Brain microvascular endothelial cell (primary cell): Measurements from ENCODE around the gene GJA4.
"Not testable (repeated sequence)": the region's sequence is repeated elsewhere in the genome, so short reads cannot be mapped to it uniquely, and the experiment has no call there.

Experiments
- DNase-seq: peaks from one replicate; pipeline ENCODE4 v3.0.0-alpha.2; 2020
- H3K27ac ChIP-seq: fragments of 250-450 bp; sonication (Bioruptor Pico); 2 replicates; pipeline ENCODE4 v1.5.1; 2020; ENCODE audit warnings: mild to moderate bottlenecking, moderate library complexity
- H3K27me3 ChIP-seq: fragments of 250-450 bp; sonication (Bioruptor Pico); replicated peaks from 2 replicates; pipeline ENCODE4 v1.5.1; 2020; ENCODE audit warnings: mild to moderate bottlenecking
- H3K36me3 ChIP-seq: fragments of 250-450 bp; sonication (Bioruptor Pico); replicated peaks from 2 replicates; pipeline ENCODE4 v1.5.1; 2020; ENCODE audit warnings: mild to moderate bottlenecking
- H3K4me3 ChIP-seq: 2 replicates; pipeline ENCODE4 v1.5.1; 2011; ENCODE audit warnings: low read depth, mild to moderate bottlenecking, control low read depth, low read length, moderate library complexity
- CTCF ChIP-seq: IDR thresholded peaks from 2 replicates; pipeline ENCODE4 v1.5.1; 2011; ENCODE audit warnings: low read depth, mild to moderate bottlenecking, moderate library complexity, low read length, control low read depth, inconsistent platforms; ENCODE audit errors: missing control alignments
- in situ Hi-C: cut with HindIII; loops from 2 replicates; pipeline ENCODE4 v1.10.0; 2017; ENCODE audit warnings: low sequenced_read_pairs, low pct_ligation_motif_present

GJA4 gene

DNA sequence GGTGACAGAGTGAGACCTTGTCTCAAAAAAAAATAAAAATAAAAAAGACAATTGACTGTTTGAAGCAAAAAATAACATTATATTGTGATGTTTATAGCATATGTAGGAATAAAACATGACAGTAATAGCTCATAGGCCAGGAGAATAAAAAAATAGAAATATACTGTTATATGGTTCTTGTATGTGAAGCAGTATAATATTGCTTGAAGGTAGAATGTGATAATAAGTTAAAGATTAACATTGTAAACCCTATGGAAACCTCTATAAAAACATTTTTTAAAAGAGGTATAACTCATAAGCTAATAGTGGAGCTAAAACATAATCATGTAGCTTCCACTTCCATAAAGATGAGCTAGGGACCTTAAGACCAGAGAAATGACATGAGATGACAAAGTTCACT is 23.5 kb downstream of the GJA4 start:
- Histone ChIP-seq H3K27me3 (no peaks in the 10 kb centered on the region), H3K4me3 (no peak overlapping the region), H3K36me3 (no peaks in the 10 kb centered on the region), H3K27ac (no peak overlapping the region)
- no peak for DNase-seq
- in situ Hi-C loops, result no loop called here
- TF ChIP-seq CTCF, result no peak

GRCh38 chr1:34816778-34817177 is 24.0 kb downstream of the GJA4 start:
- H3K27ac ChIP-seq, result no peak overlapping the region
- no peaks in the 10 kb centered on the region for H3K36me3 ChIP-seq
- DNase-seq, result no peak
- in situ Hi-C loops, result no loop called here
- TF ChIP-seq CTCF, result no peak
- no peaks in the 10 kb centered on the region for H3K27me3 ChIP-seq
- no peak overlapping the region for H3K4me3 ChIP-seq

GRCh38 chr1:34818862-34819261 is 26.1 kb downstream of the GJA4 start:
- H3K27ac ChIP-seq, H3K36me3 ChIP-seq, in situ Hi-C loops, H3K4me3 ChIP-seq, DNase-seq, H3K27me3 ChIP-seq: not testable (repeated sequence)

- TF ChIP-seq CTCF, result no peak
- H3K36me3 ChIP-seq, result no peaks in the 10 kb centered on the region
- H3K4me3 ChIP-seq, result no peak overlapping the region
- in situ Hi-C loops, result no loop called here
- DNase-seq, result no peak
- H3K27ac ChIP-seq, result no peak overlapping the region
- no peaks in the 10 kb centered on the region for H3K27me3 ChIP-seq
Observed at GRCh38 chr1:34822202-34822601, 29.4 kb downstream of the GJA4 start.

GRCh38 chr1:34824817-34825454 is 32.1 kb downstream of the GJA4 start:
- no peak for TF ChIP-seq CTCF
- in situ Hi-C loops, result no loop called here
- H3K36me3 ChIP-seq, result no peaks in the 10 kb centered on the region
- no peak for DNase-seq
- no peak overlapping the region for H3K27ac ChIP-seq
- no peak overlapping the region for H3K4me3 ChIP-seq
- H3K27me3 ChIP-seq, result no peaks in the 10 kb centered on the region

DNA sequence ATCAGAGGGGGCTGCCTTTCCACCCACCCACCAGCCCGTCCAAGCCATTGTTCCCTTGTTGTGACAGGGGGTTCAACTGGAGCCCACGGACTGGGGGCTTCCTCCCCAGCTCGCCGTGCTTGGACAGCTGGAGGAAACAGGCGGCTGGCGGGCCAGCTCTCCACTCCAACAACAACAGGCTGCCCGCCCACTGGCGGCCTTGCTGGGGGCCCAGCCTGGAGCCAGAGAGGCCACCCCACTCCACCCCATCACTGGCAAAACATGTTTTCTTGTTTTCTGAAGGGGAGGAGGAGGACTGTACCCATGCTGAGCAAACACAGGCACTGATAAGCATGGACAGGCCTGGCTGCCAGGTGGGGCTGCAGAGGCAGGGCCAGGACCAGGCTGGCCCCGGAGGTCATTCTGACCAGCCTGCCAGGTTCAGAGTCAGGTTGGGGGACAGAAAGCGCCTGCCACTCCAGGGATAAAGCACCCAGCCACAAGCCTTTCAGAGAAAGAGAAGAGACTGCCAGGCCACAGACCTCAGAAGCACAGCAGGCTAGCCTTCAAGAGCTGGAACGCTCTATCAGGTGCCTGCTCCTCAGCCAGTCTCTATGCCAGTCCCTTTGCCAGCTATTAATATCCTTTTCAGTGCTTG is 32.8 kb downstream of the GJA4 start:
- in situ Hi-C loops, result no loop called here
- no peak for DNase-seq
- Histone ChIP-seq H3K27me3 (no peaks in the 10 kb centered on the region), H3K36me3 (no peaks in the 10 kb centered on the region), H3K27ac (no peak overlapping the region), H3K4me3 (no peak overlapping the region)
- no peak for TF ChIP-seq CTCF
